HG02938 (cell line): ENCODE data around the gene USH1G.
"Not testable (repeated sequence)": the region's sequence is repeated elsewhere in the genome, so short reads cannot be mapped to it uniquely, and the experiment has no call there.

Experiments used
- ATAC-seq: cut with Tn5 transposase; IDR thresholded peaks from one replicate; pipeline ENCODE4 v1.9.1; 2021; ENCODE audit warnings: mild to moderate bottlenecking, moderate library complexity; ENCODE audit not compliant: unreplicated experiment

Gene USH1G

DNA sequence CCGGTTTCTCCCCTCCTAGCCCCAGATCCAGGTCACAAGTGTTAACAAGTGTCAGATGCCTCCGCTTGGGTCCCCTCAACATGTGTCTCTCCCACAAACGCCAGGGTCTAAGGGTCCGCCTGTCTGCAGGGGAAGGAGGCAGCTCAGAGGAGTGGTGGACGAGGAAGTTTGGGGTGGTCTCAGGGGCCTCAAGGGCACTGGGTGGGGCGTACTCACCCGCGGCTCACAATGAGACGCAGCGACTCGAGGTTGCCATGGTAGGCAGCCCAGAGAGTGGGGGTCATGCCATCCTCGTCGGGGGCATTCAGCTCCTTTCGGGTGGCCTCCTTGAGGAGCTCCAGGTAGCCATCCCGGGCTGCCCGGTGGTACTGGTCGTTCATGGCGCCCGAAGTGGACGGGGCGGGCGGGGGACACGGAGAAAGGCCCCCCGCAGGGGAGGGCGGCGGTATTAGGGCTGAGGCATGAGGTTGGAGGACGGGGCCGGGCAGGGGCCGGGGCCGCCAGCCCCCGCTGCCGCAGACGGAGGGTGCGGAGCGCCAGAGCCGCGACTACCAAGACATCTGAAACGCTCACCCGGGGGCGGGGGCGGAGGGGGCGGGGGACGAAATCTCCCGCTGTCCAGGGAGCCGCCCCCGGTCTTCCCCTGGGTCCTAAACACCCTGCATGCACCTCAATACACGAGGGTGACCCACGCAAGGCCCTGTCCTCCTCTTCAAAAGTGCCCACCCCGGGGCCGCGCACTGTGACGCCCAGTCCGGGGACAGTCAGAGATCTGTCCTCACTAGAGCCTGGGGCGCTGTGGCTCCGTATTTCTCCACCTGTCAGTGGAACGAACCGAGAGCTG lies at the start of gene USH1G:
USH1G (minus strand) TSS at position 562 of the 844 bp plus-strand sequence; CDS start at position 380, 182 bp downstream.
- no peak for ATAC-seq

- no peak for ATAC-seq
These were observed 49.3 kb upstream of the USH1G start, which contains the start of gene HID1 for GRCh38 chr17:74972107-74972972. Gene HID1, minus strand, starts transcription at chr17:74972759. Its CDS starts 103 bp downstream, at chr17:74972656.

DNA sequence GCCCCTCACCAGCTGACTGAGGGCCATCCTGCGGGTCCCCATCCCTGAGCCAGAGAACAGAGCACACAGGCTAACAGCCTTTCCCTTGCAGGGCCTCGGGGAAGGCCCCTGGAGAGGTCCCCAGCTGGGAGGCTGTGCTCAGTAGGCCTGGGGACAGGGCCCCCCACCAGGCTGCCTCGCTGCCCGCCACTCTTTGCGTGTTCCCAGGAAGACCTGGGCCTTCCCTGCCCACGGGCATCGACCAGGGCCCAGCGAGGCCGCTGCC lies 48.7 kb upstream of the USH1G start:
- ATAC-seq = no peak

DNA sequence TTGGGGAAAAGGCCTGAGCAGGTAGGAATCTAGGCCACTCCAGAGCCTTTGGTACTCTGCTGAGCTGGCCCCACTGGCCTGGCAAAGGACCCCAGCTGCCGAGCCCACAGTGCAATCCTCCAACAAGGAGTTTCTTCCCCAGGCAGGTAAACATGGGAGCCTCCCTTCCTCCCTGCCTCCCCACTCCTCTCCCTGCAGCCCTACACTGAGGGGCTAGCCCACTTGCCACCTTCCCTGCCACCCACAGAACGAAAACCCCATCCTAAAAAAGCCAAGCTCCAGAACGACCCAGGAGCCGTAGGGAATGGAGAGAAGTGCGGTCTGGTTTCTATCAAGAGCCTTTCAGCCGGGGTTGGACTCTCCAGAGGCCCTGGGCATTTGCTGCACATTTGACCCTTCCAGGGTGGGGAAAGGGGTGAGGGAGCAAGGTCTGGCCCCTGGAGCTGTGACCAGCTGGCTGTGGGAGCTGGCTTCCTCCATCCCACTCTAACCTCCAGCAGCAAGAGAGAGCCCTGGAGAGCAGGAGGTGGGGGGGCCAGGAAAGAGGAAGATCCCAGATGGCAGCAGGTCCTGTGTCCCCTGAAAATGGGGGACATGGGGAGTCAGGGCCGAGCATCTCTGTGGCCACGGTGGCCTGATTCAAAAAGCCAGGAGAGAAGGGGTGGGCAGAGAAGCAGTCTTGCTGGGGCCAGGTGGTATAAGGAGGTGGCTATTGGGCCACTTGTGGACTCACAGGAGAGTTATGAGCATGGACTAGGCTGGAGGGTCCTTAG lies 48.2 kb upstream of the USH1G start:
- ATAC-seq = no peak

DNA sequence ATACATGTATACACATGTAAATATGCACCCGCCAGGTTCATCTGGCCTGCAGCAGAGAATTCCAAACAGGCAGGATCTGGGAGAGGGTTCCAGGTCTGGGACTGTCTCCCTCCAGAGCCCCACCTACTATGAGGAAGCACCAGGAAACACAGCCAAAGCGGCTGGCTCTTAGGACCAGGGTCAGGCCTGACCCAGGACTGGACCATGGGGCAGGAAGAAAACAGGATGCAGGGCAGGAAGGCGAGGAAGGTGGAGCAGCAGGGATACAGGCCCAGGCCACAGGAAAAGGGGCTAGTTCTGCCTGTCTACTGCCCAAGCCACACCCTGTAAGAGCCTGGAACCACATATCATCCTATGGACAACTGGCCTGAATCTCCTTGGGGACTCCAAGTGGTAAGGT lies 47.3 kb upstream of the USH1G start:
- ATAC-seq = no peak

- not testable (repeated sequence) for ATAC-seq
These were observed 46.4 kb upstream of the USH1G start for GRCh38 chr17:74969501-74969900.

- ATAC-seq = no peak
These were observed 45.3 kb upstream of the USH1G start for GRCh38 chr17:74968361-74968780.

- ATAC-seq = no peak
These were observed 42.0 kb upstream of the USH1G start for GRCh38 chr17:74964988-74965622.

DNA sequence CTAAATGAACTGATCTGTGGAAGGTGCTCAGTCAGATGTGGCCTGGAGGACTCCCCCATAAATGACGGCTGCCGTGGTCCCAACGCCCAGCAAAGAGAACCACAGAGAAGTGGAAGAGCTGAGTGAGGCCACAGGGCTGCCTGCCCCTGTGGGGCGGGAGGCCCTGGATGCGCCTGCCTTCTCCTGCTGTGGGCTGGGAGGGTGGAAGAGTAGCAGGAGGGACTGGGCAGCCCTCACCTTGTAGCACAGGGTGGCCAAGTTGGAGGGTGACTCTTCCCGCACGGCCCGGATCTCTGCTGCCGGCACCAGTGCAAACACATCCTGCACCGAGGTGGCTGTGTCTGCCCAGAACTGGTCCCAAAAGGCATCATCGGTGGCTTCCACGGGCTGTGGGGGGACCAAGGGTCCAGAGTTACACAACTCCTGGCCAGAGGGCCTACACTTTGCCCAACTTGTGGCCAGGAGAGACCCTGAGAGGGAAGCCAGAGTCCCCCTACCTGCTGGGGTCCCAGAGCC lies 41.2 kb upstream of the USH1G start:
- ATAC-seq = no peak

DNA sequence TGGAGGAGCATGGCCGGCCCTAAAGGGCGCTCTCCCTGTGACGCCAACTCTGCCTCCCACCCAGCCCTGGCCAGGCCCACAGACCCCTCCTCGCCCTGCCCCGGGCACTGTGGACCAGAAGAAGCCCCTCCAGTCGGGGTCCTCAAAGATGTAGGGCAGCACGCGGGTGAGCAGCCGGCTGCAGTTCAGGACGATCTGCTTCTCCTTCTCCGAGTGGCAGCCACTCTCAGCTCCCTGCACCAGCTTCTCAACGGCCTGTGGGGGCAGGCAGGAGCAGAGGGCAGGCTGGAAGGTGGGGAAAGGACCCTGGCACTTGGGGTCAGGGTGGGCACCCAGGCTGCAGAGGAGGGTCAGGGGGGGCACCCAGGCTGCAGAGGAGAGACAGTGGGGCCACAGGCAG lies 40.6 kb upstream of the USH1G start:
- ATAC-seq = no peak

- no peak for ATAC-seq
These were observed 39.8 kb upstream of the USH1G start for GRCh38 chr17:74962622-74963394.

DNA sequence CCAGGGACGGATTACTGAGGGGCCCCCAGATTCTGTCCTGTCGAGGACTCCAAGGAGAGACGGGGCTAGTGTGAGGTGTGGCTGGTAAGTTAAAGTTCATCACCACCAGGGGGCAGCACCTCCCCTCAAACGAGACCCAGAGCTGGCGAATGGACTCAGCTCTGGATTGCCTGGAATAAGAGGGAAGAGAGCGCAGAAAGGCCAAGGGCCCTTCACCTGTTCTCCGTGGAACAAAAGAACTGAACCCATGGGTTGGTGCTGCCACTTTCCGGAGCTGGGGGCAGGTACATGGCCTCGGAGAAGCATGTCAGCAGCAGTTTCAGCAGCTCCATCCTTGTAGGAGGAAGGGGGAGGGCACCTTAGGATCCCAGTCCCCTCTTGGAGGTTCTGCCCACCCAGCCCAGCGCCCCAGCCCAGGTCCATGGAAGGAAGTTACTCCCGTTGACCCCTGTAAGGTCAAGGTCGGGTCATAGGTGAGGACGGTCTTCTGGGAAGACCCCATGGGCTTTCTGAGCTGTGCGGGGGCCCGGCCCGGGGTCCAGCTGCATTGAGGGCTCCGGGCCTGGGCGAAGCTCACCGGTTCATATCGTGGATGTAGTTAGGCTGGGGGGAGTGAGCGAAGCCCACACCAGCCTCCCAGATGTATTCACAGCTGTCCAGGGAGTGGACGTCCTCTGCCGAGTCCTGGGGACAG lies 38.7 kb upstream of the USH1G start:
- ATAC-seq = no peak

DNA sequence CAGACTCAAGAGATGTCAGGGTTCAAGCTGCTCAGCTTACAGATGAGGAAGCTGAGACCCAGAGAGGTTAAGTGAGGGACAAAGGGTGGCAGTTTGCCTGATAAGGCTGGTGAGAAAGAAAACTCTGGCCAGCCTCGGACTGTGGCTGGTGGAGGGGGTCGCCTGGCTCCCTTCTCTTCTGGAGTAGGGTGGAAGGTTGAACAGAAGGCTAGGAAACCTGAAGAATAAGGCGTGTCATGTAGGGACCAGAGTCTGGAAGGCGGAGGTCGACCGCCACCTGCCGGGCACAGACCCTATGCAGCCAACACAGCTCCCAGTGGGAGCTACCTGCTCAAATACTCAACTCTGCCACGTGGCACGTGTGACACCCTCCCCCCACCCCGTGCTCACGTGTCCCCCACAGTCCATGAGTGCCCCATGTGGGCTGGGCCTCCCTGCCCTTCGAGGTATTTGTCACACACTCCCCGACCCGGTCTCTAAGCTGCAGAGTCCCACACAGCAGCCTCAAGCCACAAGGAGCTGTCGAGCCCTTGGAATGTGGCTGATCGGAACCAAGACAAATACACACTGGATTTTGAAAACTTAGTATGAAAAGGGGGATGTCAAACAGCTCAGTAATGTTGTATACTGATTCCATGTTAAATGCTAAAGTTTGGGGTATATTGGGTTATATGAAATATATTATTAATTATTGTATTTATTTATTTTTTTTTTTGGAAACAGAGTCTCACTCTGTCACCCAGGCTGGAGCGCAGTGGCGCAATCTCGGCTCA lies 37.7 kb upstream of the USH1G start:
- ATAC-seq = no peak

- ATAC-seq = no peak
These were observed 36.9 kb upstream of the USH1G start for GRCh38 chr17:74959826-74960515.

DNA sequence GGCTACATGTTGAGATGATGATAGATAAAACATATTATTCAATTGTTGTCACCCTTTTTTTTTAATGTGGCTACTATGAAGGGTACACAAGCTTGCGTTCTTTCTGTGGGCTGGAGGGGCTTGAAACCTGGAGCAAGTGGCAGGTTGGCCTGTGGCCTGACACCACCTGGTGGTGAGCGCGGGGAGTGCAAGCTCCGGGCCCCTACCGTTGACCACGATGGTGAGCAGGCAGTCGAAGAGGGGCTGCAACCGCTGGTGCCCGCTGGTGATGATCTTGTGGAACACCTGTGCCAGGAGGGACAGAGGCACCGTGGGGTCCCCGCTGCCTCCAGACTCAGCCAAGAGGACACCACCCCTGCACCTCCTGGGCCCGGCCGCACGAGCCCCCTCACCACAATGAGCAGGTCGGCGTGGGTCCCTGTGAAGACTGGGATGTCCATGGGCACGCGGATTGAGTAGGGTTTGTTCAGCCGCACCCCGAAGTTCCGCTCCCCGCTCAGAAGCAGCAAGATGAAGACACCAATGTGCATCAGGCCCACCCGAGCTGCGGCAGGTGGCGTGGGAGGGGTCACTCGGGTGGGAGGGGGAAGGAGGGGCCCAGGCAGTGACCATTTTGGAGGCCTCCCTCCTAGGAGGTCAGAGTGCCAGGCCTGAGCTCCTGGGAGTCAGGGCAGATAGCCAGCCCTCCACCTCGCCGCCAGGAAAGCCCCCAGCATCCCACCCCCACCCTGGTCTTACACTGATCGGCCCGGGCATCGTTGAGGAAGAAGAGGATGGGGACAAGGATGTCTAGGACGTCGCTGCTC lies 35.1 kb upstream of the USH1G start:
- ATAC-seq = no peak

GRCh38 chr17:74956093-74956492 lies 33.0 kb upstream of the USH1G start:
- ATAC-seq = no peak
